HepG2 (cell line): ENCODE measurements around the gene ETDC. TPM values are rescaled to one million over a fixed set of nuclear protein-coding genes. Genes with fewer than 3 reads are reported as not detected.

Experiments used
- ATAC-seq: fragments of 200-7000 bp; cut with Tn5 transposase; 3 replicates; pipeline ENCODE4 v1.9.1; 2020; ENCODE audit warnings: mild to moderate bottlenecking, moderate library complexity
- BruUV-seq: library from RNA; stranded (reverse); fragments of 400-500 nt; replicated peaks from 2 replicates; lab custom pipeline; 2021; lab: Mats Ljungman, UMichigan
- CTCF ChIA-PET: fragments of 300-600 bp; formaldehyde crosslinking; extraction: SDS; loops from one replicate; lab custom pipeline; 2021; ENCODE audit warnings: low total read pairs, inconsistent platforms, low intra/inter-chr PET ratio; lab: Yijun Ruan, JAX
- POLR2A ChIA-PET: fragments of 350-600 bp; sonication (Branson Sonifier 250); formaldehyde crosslinking; loops from one replicate; lab custom pipeline; 2020; ENCODE audit warnings: antibody characterized with exemption, inconsistent platforms; lab: Yijun Ruan, JAX
- DNase-seq: peaks from one replicate; pipeline ENCODE4 v3.0.0-alpha.2; 2015; ENCODE audit warnings: low spot score
- FAIRE-seq: peaks from 3 replicates; lab custom pipeline; 2011; peaks lifted over from hg19 to GRCh38; lab: Jason Lieb, UNC
- H2AFZ ChIP-seq: one replicate; pipeline ENCODE4 v1.6.1; 2011; ENCODE audit warnings: low read length, inconsistent platforms
- H3K27ac ChIP-seq: fragments of 300-600 bp; 3 replicates; pipeline ENCODE4 v1.8.0; 2011; ENCODE audit warnings: mixed run types, mild to moderate bottlenecking, mixed read lengths, low read length, inconsistent platforms; ENCODE audit not compliant: insufficient read depth; ENCODE audit errors: extremely low read length
- H3K27me3 ChIP-seq, 2 experiments: fragments of 200-600 bp in 1 of 2; 2 replicates in 1 of 2; 3 replicates in 1 of 2; pipeline versions ENCODE4 v1.6.0 to v1.8.0; 2011; ENCODE audit warnings: low read length in 2 of 2, mild to moderate bottlenecking in 2 of 2, moderate library complexity in 2 of 2, inconsistent platforms in 1 of 2; ENCODE audit not compliant: insufficient read depth in 2 of 2, control insufficient read depth in 1 of 2
- H3K36me3 ChIP-seq, 2 experiments: fragments of 200-600 bp in 1 of 2; replicated peaks in 1 of 2; 2 replicates in 1 of 2; 3 replicates in 1 of 2; pipeline versions ENCODE4 v1.5.1 to v1.8.0; 2011; ENCODE audit warnings: low read length in 2 of 2, inconsistent platforms in 1 of 2; ENCODE audit not compliant: insufficient read depth in 2 of 2, control insufficient read depth in 1 of 2
- H3K4me1 ChIP-seq: 2 replicates; pipeline ENCODE4 v1.5.1; 2012; ENCODE audit warnings: low read length, inconsistent platforms; ENCODE audit not compliant: insufficient read depth
- H3K4me2 ChIP-seq: 2 replicates; pipeline ENCODE4 v1.6.0; 2011; ENCODE audit warnings: low read depth, low read length, inconsistent platforms
- H3K4me3 ChIP-seq, 3 experiments: fragments of 200-600 bp in 1 of 3; sonication (generic), shearing (Covaris generic) in 1 of 3; replicated peaks in 1 of 3; 2 replicates each; pipeline ENCODE4 v1.5.1; 2011 to 2016; ENCODE audit warnings: low read length in 3 of 3, inconsistent platforms in 2 of 3, low read depth in 2 of 3, mild to moderate bottlenecking in 2 of 3, control low read depth in 1 of 3, mixed read lengths in 1 of 3; ENCODE audit not compliant: insufficient read depth in 1 of 3
- H3K79me2 ChIP-seq: one replicate; pipeline ENCODE4 v1.6.1; 2011; ENCODE audit warnings: low read length, inconsistent platforms; ENCODE audit not compliant: insufficient read depth
- H3K9ac ChIP-seq: 2 replicates; pipeline ENCODE4 v1.6.0; 2011; ENCODE audit warnings: mild to moderate bottlenecking, low read depth, low read length, inconsistent platforms; ENCODE audit not compliant: insufficient read depth
- H3K9me3 ChIP-seq: 2 replicates; pipeline ENCODE4 v1.5.1; 2012; ENCODE audit warnings: mild to moderate bottlenecking, low read length
- H4K20me1 ChIP-seq: 2 replicates; pipeline ENCODE4 v1.6.0; 2011; ENCODE audit warnings: inconsistent platforms, mild to moderate bottlenecking, low read length, moderate library complexity; ENCODE audit not compliant: insufficient read depth
- KAT8 ChIP-seq: IDR thresholded peaks from 2 replicates; pipeline ENCODE4 v1.6.1; 2016; ENCODE audit warnings: missing genetic modification reagents, missing compliant biosample characterization
- NFE2 ChIP-seq: sonication (generic); formaldehyde crosslinking; IDR thresholded peaks from 2 replicates; pipeline ENCODE4 v1.4.0; 2020; ENCODE audit warnings: missing genetic modification reagents
- NFKBIZ ChIP-seq: IDR thresholded peaks from 2 replicates; pipeline ENCODE4 v1.6.1; 2018; ENCODE audit warnings: missing genetic modification reagents, missing compliant biosample characterization
- PAXIP1 ChIP-seq: sonication (generic); formaldehyde crosslinking; conservative IDR thresholded peaks from 2 replicates; pipeline ENCODE4 v1.4.0; 2020; ENCODE audit warnings: mild to moderate bottlenecking, missing genetic modification reagents, moderate library complexity
- ZMYM2 ChIP-seq: sonication (generic); formaldehyde crosslinking; IDR thresholded peaks from 2 replicates; pipeline ENCODE4 v1.8.0; 2022; ENCODE audit warnings: mild to moderate bottlenecking, missing genetic modification reagents
- ZNF225 ChIP-seq: sonication (generic); formaldehyde crosslinking; IDR thresholded peaks from 2 replicates; pipeline ENCODE4 v1.4.0; 2020; ENCODE audit warnings: mild to moderate bottlenecking, missing genetic modification reagents
- WGBS: methylation state at CpG from one replicate; pipeline ENCODE4 v1.1.6; 2017; ENCODE audit warnings: low lambda C conversion rate; 5-methylcytosine and 5-hydroxymethylcytosine counted together
- in situ Hi-C: cut with HindIII; loops from 2 replicates; pipeline ENCODE4 v1.10.0; 2017; ENCODE audit warnings: low pct_unique_long_range_greater_than_20kb; ENCODE audit not compliant: extremely low pct_ligation_motif_present
- intact Hi-C: fragments of 100-400 bp; cut with micrococcal nuclease; formaldehyde crosslinking; loops from one replicate; pipeline ENCODE4 v1.10.0; 2022; ENCODE audit not compliant: unreplicated experiment
- polyA plus RNA-seq, 8 experiments: library from polyadenylated mRNA; depleted of rRNA in 3 of 8; stranded (reverse) in 7 of 8; unstranded in 1 of 8; fragments of >200 nt; fragmentation: Illumina TruSeq in 4 of 8; extraction: Trizol in 4 of 8; gene quantifications; 2 replicates each; pipeline versions ENCODE4 v1.2.1 to v1.2.3, GENCODE V29; 2011 to 2016; ENCODE audit warnings: low read depth in 4 of 8, missing spikeins in 1 of 8, mixed read lengths in 1 of 8; ENCODE audit not compliant: insufficient read depth in 1 of 8
- total RNA-seq, 5 experiments: library from RNA; depleted of rRNA; stranded (reverse); fragments of >200 nt; fragmentation: Illumina TruSeq; extraction: Trizol; gene quantifications; 2 replicates each; pipeline ENCODE4 v1.2.3, GENCODE V29; 2016; ENCODE audit warnings: low read depth in 1 of 5

Gene ETDC
- total and polyA plus RNA-seq, 2 of the 13 experiments (the other 11 are each of a cell fraction or from before 2014, with no cell fraction given): not detected

- Histone ChIP-seq H3K4me1 (no peaks in the 10 kb centered on the region), H3K4me2 (no peak overlapping the region), H2AFZ (no peak overlapping the region), H3K27me3 (no peaks in the 10 kb centered on the region)
- no peak for FAIRE-seq
- in situ Hi-C loops: no loop called here
- no peak for TF ChIP-seq KAT8 (CRISPR knock-in tag)
- TF ChIP-seq PAXIP1 (CRISPR knock-in tag): no peak
- no peak for TF ChIP-seq NFE2
- TF ChIP-seq ZMYM2 (CRISPR knock-in tag): no peak
- TF ChIP-seq ZNF225: no peak
- TF ChIP-seq NFKBIZ (CRISPR knock-in tag): no peak
- TF ChIP-seq, all 625 proteins: peak for 0
- H3K36me3 ChIP-seq: 0 out of 5 replicates have a peak, but pooled peaks cover 0 to 2% of the 10 kb centered on the region in 2 experiments
- no peaks in the 10 kb centered on the region for H3K9me3 ChIP-seq
- ChIA-PET POLR2A (no interaction called here), CTCF (no interaction called here)
- H3K4me3 ChIP-seq: no peak overlapping the region
- BruUV-seq: no TSS peak
- DNase-seq: no peak
- H3K9ac ChIP-seq: no peak overlapping the region
- 93% methylated on average over 1 of the region's 1 CpG for WGBS
- no peaks in the 10 kb centered on the region for H4K20me1 ChIP-seq
- no peaks in the 10 kb centered on the region for H3K79me2 ChIP-seq
- no peak for ATAC-seq
- H3K27ac ChIP-seq: no peak overlapping the region
- intact Hi-C loops: no loop called here
These were observed 21.4 kb downstream of the ETDC start for GRCh38 chrX:135330706-135331105.
